ENCODE data around the gene ITM2B. TPM values are rescaled to one million over a fixed set of nuclear protein-coding genes. Genes with fewer than 3 reads are reported as not detected.
A peak's percentile ranks its signal among the peaks of the same experiment; 100 is the strongest.

ITM2B gene
- total and polyA plus RNA-seq, 9 donors, result 185 to 426 (median 336) TPM

DNA sequence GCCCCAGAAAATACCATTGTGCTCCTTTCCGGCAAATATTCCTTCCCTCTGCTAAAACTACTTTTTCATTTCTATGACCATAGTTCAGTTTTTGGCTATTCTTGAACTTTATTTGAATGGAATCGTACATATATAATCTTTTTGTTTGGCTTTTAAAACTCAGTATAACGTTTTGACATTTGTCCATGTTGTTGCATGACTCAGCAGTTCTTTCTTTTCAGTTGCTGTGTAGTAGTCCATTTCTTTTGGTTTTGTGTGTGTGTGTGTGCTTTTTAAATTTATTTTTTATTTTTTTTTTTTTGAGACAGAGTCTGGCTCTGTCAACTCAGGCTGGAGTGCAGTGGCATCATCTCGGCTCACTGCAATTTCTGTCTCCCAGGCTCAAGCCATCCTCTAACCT lies 35.0 kb downstream of the ITM2B start:
- H3K36me3 ChIP-seq (ENCODE audit: control insufficient read depth, insufficient read depth, low read length), result peaks cover 23% of the 10 kb centered on the region
- WGBS (ENCODE audit: insufficient coverage), result no CpG with 5 or more reads among the region's 4 CpGs

GRCh38 chr13:48273346-48273745 lies 40.3 kb downstream of the ITM2B start:
- Histone ChIP-seq H3K4me3 (ENCODE audit: low read length) (no peak overlapping the region), H3K36me3 (ENCODE audit: control insufficient read depth, insufficient read depth, low read length) (peaks cover 14% of the 10 kb centered on the region), H3K9me3 (replicated peaks; ENCODE audit: control insufficient read depth, low read depth, low read length) (no peaks in the 10 kb centered on the region), H3K4me1 (ENCODE audit: control insufficient read depth, insufficient read depth, low read length) (no peaks in the 10 kb centered on the region), H3K27me3 (ENCODE audit: control insufficient read depth, insufficient read depth, low read length) (no peaks in the 10 kb centered on the region), H3K27ac (ENCODE audit: low read length) (no peak overlapping the region)
- DNase-seq, result no peak
- 89% methylated on average over 3 of the region's 4 CpGs for WGBS (ENCODE audit: insufficient coverage)

More for the DNA sequence above, 35.0 kb downstream of the ITM2B start:
- DNase-seq, result no peak
- Histone ChIP-seq H3K9me3 (replicated peaks; ENCODE audit: control insufficient read depth, low read depth, low read length) (no peaks in the 10 kb centered on the region), H3K27ac (ENCODE audit: low read length) (no peak overlapping the region), H3K4me3 (ENCODE audit: low read length) (no peak overlapping the region), H3K27me3 (ENCODE audit: control insufficient read depth, insufficient read depth, low read length) (no peaks in the 10 kb centered on the region), H3K4me1 (ENCODE audit: control insufficient read depth, insufficient read depth, low read length) (no peaks in the 10 kb centered on the region)

GRCh38 chr13:48275507-48275906 lies 42.5 kb downstream of the ITM2B start:
- DNase-seq, result no peak
- no peaks in the 10 kb centered on the region for H3K9me3 ChIP-seq (replicated peaks; ENCODE audit: control insufficient read depth, low read depth, low read length)
- no peaks in the 10 kb centered on the region for H3K4me1 ChIP-seq (ENCODE audit: control insufficient read depth, insufficient read depth, low read length)
- H3K36me3 ChIP-seq (ENCODE audit: control insufficient read depth, insufficient read depth, low read length), result peaks cover 5% of the 10 kb centered on the region
- 100% methylated on average over 1 of the region's 4 CpGs for WGBS (ENCODE audit: insufficient coverage)
- H3K27me3 ChIP-seq (ENCODE audit: control insufficient read depth, insufficient read depth, low read length), result no peaks in the 10 kb centered on the region
- H3K4me3 ChIP-seq (ENCODE audit: low read length), result no peak overlapping the region
- H3K27ac ChIP-seq (ENCODE audit: low read length), result no peak overlapping the region

- DNase-seq, result no peak
- Histone ChIP-seq H3K27me3 (ENCODE audit: control insufficient read depth, insufficient read depth, low read length) (no peaks in the 10 kb centered on the region), H3K9me3 (replicated peaks; ENCODE audit: control insufficient read depth, low read depth, low read length) (no peaks in the 10 kb centered on the region), H3K4me3 (ENCODE audit: low read length) (no peak overlapping the region), H3K27ac (ENCODE audit: low read length) (peak overlapping the region; percentile 66), H3K4me1 (ENCODE audit: control insufficient read depth, insufficient read depth, low read length) (no peaks in the 10 kb centered on the region), H3K36me3 (ENCODE audit: control insufficient read depth, insufficient read depth, low read length) (peaks cover 4% of the 10 kb centered on the region)
- no CpG with 5 or more reads among the region's 2 CpGs for WGBS (ENCODE audit: insufficient coverage)
Observed at GRCh38 chr13:48278806-48279205, 45.8 kb downstream of the ITM2B start.

GRCh38 chr13:48281556-48281955 lies 48.5 kb downstream of the ITM2B start:
- no peaks in the 10 kb centered on the region for H3K4me1 ChIP-seq (ENCODE audit: control insufficient read depth, insufficient read depth, low read length)
- H3K9me3 ChIP-seq (replicated peaks; ENCODE audit: control insufficient read depth, low read depth, low read length), result no peaks in the 10 kb centered on the region
- no peaks in the 10 kb centered on the region for H3K27me3 ChIP-seq (ENCODE audit: control insufficient read depth, insufficient read depth, low read length)
- no peak overlapping the region for H3K4me3 ChIP-seq (ENCODE audit: low read length)
- no peak overlapping the region for H3K27ac ChIP-seq (ENCODE audit: low read length)
- WGBS (ENCODE audit: insufficient coverage), result no CpG with 5 or more reads among the region's 1 CpG
- no peak for DNase-seq
- H3K36me3 ChIP-seq (ENCODE audit: control insufficient read depth, insufficient read depth, low read length), result no peaks in the 10 kb centered on the region

GRCh38 chr13:48291730-48292129 lies 58.7 kb downstream of the ITM2B start:
- no CpG with 5 or more reads among the region's 2 CpGs for WGBS (ENCODE audit: insufficient coverage)
- H3K27ac ChIP-seq (ENCODE audit: low read length), result no peak overlapping the region
- no peak overlapping the region for H3K4me3 ChIP-seq (ENCODE audit: low read length)
- no peaks in the 10 kb centered on the region for H3K4me1 ChIP-seq (ENCODE audit: control insufficient read depth, insufficient read depth, low read length)
- DNase-seq, result no peak
- H3K27me3 ChIP-seq (ENCODE audit: control insufficient read depth, insufficient read depth, low read length), result no peaks in the 10 kb centered on the region
- H3K36me3 ChIP-seq (ENCODE audit: control insufficient read depth, insufficient read depth, low read length), result no peaks in the 10 kb centered on the region
- no peaks in the 10 kb centered on the region for H3K9me3 ChIP-seq (replicated peaks; ENCODE audit: control insufficient read depth, low read depth, low read length)

GRCh38 chr13:48292650-48293049 lies 59.6 kb downstream of the ITM2B start:
- DNase-seq, result no peak
- no peaks in the 10 kb centered on the region for H3K9me3 ChIP-seq (replicated peaks; ENCODE audit: control insufficient read depth, low read depth, low read length)
- no peak overlapping the region for H3K4me3 ChIP-seq (ENCODE audit: low read length)
- H3K27ac ChIP-seq (ENCODE audit: low read length), result no peak overlapping the region
- no peaks in the 10 kb centered on the region for H3K4me1 ChIP-seq (ENCODE audit: control insufficient read depth, insufficient read depth, low read length)
- 83% methylated on average over 1 of the region's 4 CpGs for WGBS (ENCODE audit: insufficient coverage)
- no peaks in the 10 kb centered on the region for H3K27me3 ChIP-seq (ENCODE audit: control insufficient read depth, insufficient read depth, low read length)
- H3K36me3 ChIP-seq (ENCODE audit: control insufficient read depth, insufficient read depth, low read length), result no peaks in the 10 kb centered on the region

GRCh38 chr13:48294653-48295052 lies 61.6 kb downstream of the ITM2B start:
- H3K4me1 ChIP-seq (ENCODE audit: control insufficient read depth, insufficient read depth, low read length), result no peaks in the 10 kb centered on the region
- no peaks in the 10 kb centered on the region for H3K9me3 ChIP-seq (replicated peaks; ENCODE audit: control insufficient read depth, low read depth, low read length)
- no CpG with 5 or more reads among the region's 2 CpGs for WGBS (ENCODE audit: insufficient coverage)
- H3K27me3 ChIP-seq (ENCODE audit: control insufficient read depth, insufficient read depth, low read length), result no peaks in the 10 kb centered on the region
- no peak overlapping the region for H3K27ac ChIP-seq (ENCODE audit: low read length)
- no peaks in the 10 kb centered on the region for H3K36me3 ChIP-seq (ENCODE audit: control insufficient read depth, insufficient read depth, low read length)
- no peak for DNase-seq
- H3K4me3 ChIP-seq (ENCODE audit: low read length), result no peak overlapping the region

DNA sequence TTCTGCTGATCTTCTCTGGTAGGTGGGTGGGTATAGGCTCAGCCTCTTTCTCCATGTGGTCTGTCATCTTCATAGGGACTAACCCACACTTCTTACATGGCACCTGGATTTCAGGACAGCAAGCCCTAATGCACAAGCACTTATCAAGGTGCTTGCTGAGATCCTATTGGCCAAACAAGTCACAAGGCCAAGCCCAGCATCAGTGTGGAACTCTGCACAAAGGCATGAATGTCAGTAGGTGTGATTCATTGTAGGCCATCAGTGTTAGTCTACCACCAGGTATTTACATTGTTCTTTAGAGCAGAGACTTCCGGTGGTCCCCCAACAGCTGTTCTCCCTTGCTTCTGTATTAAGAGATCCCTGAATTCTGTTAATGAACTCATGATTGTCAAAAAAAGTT lies 62.3 kb downstream of the ITM2B start:
- WGBS (ENCODE audit: insufficient coverage), result no CpG with 5 or more reads among the region's 1 CpG
- H3K27ac ChIP-seq (ENCODE audit: low read length), result no peak overlapping the region

DNA sequence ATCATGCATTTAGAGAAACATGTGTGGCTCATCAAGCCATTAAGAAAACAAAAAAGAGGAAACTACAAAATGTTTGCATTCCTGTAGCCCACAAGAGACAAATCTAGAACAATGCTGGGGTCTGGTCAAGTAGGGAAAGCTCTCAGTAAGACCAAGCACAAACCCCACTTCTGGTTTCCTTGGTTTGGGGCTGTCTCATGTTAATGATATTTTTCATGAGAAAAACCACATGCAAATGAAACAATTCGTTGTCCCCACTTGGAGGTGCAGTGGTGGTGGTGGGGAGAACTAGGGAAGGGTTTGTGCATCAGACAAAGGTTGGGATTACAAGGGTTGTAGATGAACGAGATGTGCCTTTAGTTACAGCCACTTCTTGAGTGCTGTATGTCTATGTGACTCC lies 63.5 kb downstream of the ITM2B start:
- H3K27ac ChIP-seq (ENCODE audit: low read length), result no peak overlapping the region
- no peak for DNase-seq
- H3K4me3 ChIP-seq (ENCODE audit: low read length), result no peak overlapping the region
- no peaks in the 10 kb centered on the region for H3K4me1 ChIP-seq (ENCODE audit: control insufficient read depth, insufficient read depth, low read length)
- no peaks in the 10 kb centered on the region for H3K9me3 ChIP-seq (replicated peaks; ENCODE audit: control insufficient read depth, low read depth, low read length)
- no peaks in the 10 kb centered on the region for H3K27me3 ChIP-seq (ENCODE audit: control insufficient read depth, insufficient read depth, low read length)
- no peaks in the 10 kb centered on the region for H3K36me3 ChIP-seq (ENCODE audit: control insufficient read depth, insufficient read depth, low read length)
- WGBS (ENCODE audit: insufficient coverage), result 20% methylated on average over 1 of the region's 2 CpGs

More for the DNA sequence above, 62.3 kb downstream of the ITM2B start:
- no peaks in the 10 kb centered on the region for H3K36me3 ChIP-seq (ENCODE audit: control insufficient read depth, insufficient read depth, low read length)
- no peak overlapping the region for H3K4me3 ChIP-seq (ENCODE audit: low read length)
- H3K4me1 ChIP-seq (ENCODE audit: control insufficient read depth, insufficient read depth, low read length), result no peaks in the 10 kb centered on the region
- H3K9me3 ChIP-seq (replicated peaks; ENCODE audit: control insufficient read depth, low read depth, low read length), result no peaks in the 10 kb centered on the region
- H3K27me3 ChIP-seq (ENCODE audit: control insufficient read depth, insufficient read depth, low read length), result no peaks in the 10 kb centered on the region
- no peak for DNase-seq

DNA sequence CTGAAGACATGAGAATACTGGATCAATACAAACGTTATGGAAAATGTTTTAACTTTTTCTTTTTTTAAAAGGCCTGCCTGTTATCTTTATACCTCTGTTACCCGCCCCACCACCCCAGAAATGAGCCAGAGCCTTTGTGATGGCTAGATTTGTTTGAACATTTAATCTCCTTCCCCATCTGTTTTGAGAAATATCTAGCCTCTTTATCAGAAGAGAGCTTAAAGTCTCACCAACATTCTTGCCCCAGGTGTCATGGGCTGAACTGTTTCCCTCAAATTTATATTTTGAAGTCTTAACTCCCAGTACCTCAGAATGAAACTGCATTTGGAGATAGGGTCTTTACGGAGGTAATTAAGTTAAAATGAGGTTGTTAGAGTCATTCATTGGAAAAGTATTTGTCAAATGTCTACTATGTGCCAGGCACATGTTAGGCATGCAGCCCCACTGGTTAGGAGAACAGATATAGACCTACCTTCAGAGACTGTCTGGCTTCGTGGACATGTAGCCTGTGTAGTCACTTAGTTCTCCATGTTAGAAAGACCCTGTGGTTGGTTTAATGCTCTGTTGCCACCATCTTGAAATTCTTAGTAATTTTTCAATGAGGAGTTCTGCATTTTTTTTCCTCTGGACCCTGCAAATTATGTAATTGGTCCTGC lies 64.3 kb downstream of the ITM2B start:
- H3K27ac ChIP-seq (ENCODE audit: low read length), result no peak overlapping the region
- no peak overlapping the region for H3K4me3 ChIP-seq (ENCODE audit: low read length)
- no peaks in the 10 kb centered on the region for H3K27me3 ChIP-seq (ENCODE audit: control insufficient read depth, insufficient read depth, low read length)
- no peaks in the 10 kb centered on the region for H3K4me1 ChIP-seq (ENCODE audit: control insufficient read depth, insufficient read depth, low read length)
- WGBS (ENCODE audit: insufficient coverage), result no CpG with 5 or more reads among the region's 4 CpGs
- no peak for DNase-seq
- no peaks in the 10 kb centered on the region for H3K36me3 ChIP-seq (ENCODE audit: control insufficient read depth, insufficient read depth, low read length)
- H3K9me3 ChIP-seq (replicated peaks; ENCODE audit: control insufficient read depth, low read depth, low read length), result no peaks in the 10 kb centered on the region

All from muscle of leg (tissue), 11 donors.